M059J (cell line): ENCODE measurements around the gene KCTD21. TPM values are rescaled to one million over a fixed set of nuclear protein-coding genes. Genes with fewer than 3 reads are reported as not detected.

Source experiments
- DNase-seq: peaks from one replicate; pipeline ENCODE4 v3.0.0-alpha.2; 2012; ENCODE audit warnings: low read depth
- total RNA-seq: library from RNA; depleted of rRNA; stranded (reverse); fragments of >200 nt; shearing (Covaris generic); gene quantifications from 2 replicates; pipeline ENCODE4 v1.2.3, GENCODE V29; 2014; rRNA removed

Gene KCTD21
- total RNA-seq, 1 experiment from 2014 or later, result 7.7 TPM

- peak; percentile 95 for DNase-seq
These were observed 48.7 kb downstream of the KCTD21 start, which contains the start of gene ALG8 for GRCh38 chr11:78139422-78140391. Gene ALG8 (minus strand): TSS chr11:78139626. CDS start chr11:78139588, 38 bp downstream.

GRCh38 chr11:78138694-78139421, 49.6 kb downstream of the KCTD21 start:
- DNase-seq, result peak; percentile 51

DNA sequence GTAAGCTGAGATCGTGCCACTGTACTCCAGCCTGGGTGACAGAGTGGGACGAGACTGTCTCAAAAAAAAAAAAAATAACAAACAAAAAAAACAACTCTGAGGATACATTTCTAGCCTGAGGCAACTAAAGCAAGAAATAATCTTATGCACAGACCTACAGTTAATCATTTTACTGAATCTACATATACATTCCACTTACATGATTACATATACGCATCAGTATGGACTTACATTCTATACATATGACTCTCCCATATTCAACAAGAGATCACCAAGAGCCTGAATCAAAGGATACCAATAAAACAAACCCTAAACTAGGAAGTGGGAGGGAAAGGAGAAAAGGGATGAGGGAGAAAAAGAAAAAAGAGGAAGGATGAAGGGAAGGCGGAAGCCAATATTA, 50.1 kb downstream of the KCTD21 start:
- DNase-seq, result no peak

DNA sequence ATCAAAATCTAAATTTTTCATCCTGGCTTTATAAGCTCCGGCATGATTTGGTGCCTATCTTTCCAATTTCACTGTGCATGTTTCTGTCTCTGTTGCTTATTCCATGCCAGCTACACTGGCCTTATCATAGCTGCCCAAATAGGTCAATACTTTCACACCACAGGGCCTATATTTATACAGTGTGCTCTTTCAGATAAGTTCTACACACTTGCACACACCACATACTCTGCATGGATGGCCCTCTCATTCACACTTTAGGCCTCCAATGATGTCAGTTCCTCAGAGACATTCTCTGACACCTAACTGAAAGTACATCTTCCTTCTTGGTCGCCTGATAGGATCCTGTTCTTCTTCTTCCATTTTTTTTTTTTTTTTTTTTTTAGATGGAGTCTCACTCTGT, 56.0 kb downstream of the KCTD21 start:
- no peak for DNase-seq

- DNase-seq, result peak; percentile 12
These were observed 56.5 kb downstream of the KCTD21 start for GRCh38 chr11:78131956-78132355.

- DNase-seq, result no peak
These were observed 61.0 kb downstream of the KCTD21 start for GRCh38 chr11:78127403-78127802.

Other genes with a start within 250 kb of the KCTD21 start
- gene INTS4, start 194.0 kb downstream of the KCTD21 start, total RNA-seq, result 20.4 and 21.8 TPM in 2 replicates
- 11.4 and 15.1 TPM in 2 replicates for gene KCTD14, start 165.3 kb downstream of the KCTD21 start, total RNA-seq
- gene THRSP, start 124.8 kb downstream of the KCTD21 start, total RNA-seq, result not detected in 2 replicates
- gene NDUFC2, start 108.8 kb downstream of the KCTD21 start, total RNA-seq, result 168 and 218 TPM in 2 replicates
- 89.3 and 95.5 TPM in 2 replicates for gene ALG8, start 49.0 kb downstream of the KCTD21 start, total RNA-seq
- gene USP35, start 293 bp upstream of the KCTD21 start, total RNA-seq, result 4.6 and 4.7 TPM in 2 replicates
- gene GAB2, start 229.2 kb upstream of the KCTD21 start, total RNA-seq, result 1.7 and 2.9 TPM in 2 replicates